ENCODE results near the gene YKT6. TPM values are rescaled to one million over a fixed set of nuclear protein-coding genes. Genes with fewer than 3 reads are reported as not detected.

YKT6 gene
- total and polyA plus RNA-seq, 2 experiments from 2014 or later, result 75.7 to 86.9 TPM

GRCh38 chr7:44213206-44213876, 12.6 kb downstream of the YKT6 start:
- no peak overlapping the region for H2AFZ ChIP-seq
- H3K27ac ChIP-seq, result no peak overlapping the region
- no peaks in the 10 kb centered on the region for H3K9me3 ChIP-seq (ENCODE audit: low read depth)
- no peak overlapping the region for H3K4me3 ChIP-seq
- H3K79me2 ChIP-seq, result no peaks in the 10 kb centered on the region
- no peak overlapping the region for H3K4me2 ChIP-seq
- H3K27me3 ChIP-seq, result no peaks in the 10 kb centered on the region
- H4K20me1 ChIP-seq (ENCODE audit: insufficient read depth, poor library complexity, severe bottlenecking), result no peaks in the 10 kb centered on the region
- 98% methylated on average over 3 of the region's 3 CpGs for WGBS (ENCODE audit: low lambda C conversion rate, missing lambda C conversion rate)
- no peaks in the 10 kb centered on the region for H3K4me1 ChIP-seq (ENCODE audit: insufficient read depth)
- no peaks in the 10 kb centered on the region for H3K36me3 ChIP-seq (replicated peaks; ENCODE audit: insufficient read depth, low read depth)
- no peak for DNase-seq (ENCODE audit: low spot score)
- TF ChIP-seq, protein P1, sequence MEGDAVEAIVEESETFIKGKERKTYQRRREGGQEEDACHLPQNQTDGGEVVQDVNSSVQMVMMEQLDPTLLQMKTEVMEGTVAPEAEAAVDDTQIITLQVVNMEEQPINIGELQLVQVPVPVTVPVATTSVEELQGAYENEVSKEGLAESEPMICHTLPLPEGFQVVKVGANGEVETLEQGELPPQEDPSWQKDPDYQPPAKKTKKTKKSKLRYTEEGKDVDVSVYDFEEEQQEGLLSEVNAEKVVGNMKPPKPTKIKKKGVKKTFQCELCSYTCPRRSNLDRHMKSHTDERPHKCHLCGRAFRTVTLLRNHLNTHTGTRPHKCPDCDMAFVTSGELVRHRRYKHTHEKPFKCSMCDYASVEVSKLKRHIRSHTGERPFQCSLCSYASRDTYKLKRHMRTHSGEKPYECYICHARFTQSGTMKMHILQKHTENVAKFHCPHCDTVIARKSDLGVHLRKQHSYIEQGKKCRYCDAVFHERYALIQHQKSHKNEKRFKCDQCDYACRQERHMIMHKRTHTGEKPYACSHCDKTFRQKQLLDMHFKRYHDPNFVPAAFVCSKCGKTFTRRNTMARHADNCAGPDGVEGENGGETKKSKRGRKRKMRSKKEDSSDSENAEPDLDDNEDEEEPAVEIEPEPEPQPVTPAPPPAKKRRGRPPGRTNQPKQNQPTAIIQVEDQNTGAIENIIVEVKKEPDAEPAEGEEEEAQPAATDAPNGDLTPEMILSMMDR (IDR thresholded peaks at IDR 0.05; ENCODE audit: poor library complexity), result no peak
- TF ChIP-seq EZH2 (IDR thresholded peaks at IDR 0.05; ENCODE audit: borderline replicate concordance), result no peak
- TF ChIP-seq EZH2phosphoT487 (IDR thresholded peaks at IDR 0.05; ENCODE audit: low read depth, severe bottlenecking, unreplicated experiment), result no peak
- no peaks in the 10 kb centered on the region for H3K9me2 ChIP-seq (replicated peaks; ENCODE audit: insufficient read depth)

DNA sequence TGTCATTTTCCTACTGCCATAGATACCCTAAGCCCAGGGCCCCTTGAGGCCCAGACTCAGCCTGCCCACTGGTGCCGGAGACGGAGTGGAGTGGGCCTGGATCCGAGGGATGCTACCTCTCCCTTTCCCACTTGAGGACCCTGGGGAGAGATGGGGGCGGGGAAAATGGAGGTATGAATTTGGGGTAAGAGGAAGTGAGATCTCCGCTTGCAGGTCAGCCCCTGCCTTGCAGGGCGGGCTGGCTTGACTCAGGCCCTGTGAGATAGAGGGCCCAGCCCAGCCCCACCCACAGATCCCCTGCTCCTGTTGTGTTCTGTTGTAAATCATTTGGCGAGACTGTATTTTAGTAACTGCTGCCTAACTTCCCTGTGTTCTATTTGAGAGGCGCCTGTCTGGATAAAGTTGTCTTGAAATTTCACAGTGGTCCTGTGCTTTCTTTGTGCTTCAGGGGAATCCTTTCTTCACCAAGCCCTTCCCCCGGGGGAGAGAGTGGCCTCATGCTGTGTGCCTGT, 13.2 kb downstream of the YKT6 start:
- no peaks in the 10 kb centered on the region for H3K27me3 ChIP-seq
- H3K36me3 ChIP-seq (replicated peaks; ENCODE audit: insufficient read depth, low read depth), result no peaks in the 10 kb centered on the region
- no peak overlapping the region for H3K4me2 ChIP-seq
- H3K4me3 ChIP-seq, result no peak overlapping the region
- no peak overlapping the region for H2AFZ ChIP-seq
- no peak for DNase-seq (ENCODE audit: low spot score)
- no peaks in the 10 kb centered on the region for H3K9me2 ChIP-seq (replicated peaks; ENCODE audit: insufficient read depth)
- no peak for TF ChIP-seq EZH2phosphoT487 (IDR thresholded peaks at IDR 0.05; ENCODE audit: low read depth, severe bottlenecking, unreplicated experiment)
- TF ChIP-seq, protein P1 (IDR thresholded peaks at IDR 0.05; ENCODE audit: poor library complexity), result no peak
- no peak for TF ChIP-seq EZH2 (IDR thresholded peaks at IDR 0.05; ENCODE audit: borderline replicate concordance)
- no peaks in the 10 kb centered on the region for H3K4me1 ChIP-seq (ENCODE audit: insufficient read depth)
- 83% methylated on average over 9 of the region's 9 CpGs for WGBS (ENCODE audit: low lambda C conversion rate, missing lambda C conversion rate)
- no peaks in the 10 kb centered on the region for H4K20me1 ChIP-seq (ENCODE audit: insufficient read depth, poor library complexity, severe bottlenecking)
- no peak overlapping the region for H3K27ac ChIP-seq
- H3K9me3 ChIP-seq (ENCODE audit: low read depth), result no peaks in the 10 kb centered on the region
- no peaks in the 10 kb centered on the region for H3K79me2 ChIP-seq

DNA sequence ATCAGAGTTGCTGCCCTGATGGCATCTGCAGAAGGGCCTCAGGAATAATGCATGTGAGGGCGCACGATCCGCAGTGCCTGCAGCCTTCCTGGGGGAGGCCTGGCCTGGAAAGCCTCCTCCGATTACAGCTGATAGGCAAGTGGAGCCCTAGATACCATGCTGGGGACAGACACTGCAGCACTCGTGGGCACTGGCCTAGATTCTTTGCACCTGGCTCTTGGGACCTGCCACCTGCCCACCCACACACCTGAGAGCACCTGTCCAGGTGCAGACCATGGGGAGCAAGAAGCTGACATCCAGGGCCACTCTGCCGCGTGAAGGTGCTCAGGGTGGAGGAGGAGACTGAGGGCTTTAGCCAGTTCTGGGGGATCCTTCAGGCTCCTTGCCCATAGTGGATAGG, 14.8 kb downstream of the YKT6 start:
- no peak for TF ChIP-seq EZH2 (IDR thresholded peaks at IDR 0.05; ENCODE audit: borderline replicate concordance)
- TF ChIP-seq, protein P1 (IDR thresholded peaks at IDR 0.05; ENCODE audit: poor library complexity), result no peak
- TF ChIP-seq EZH2phosphoT487 (IDR thresholded peaks at IDR 0.05; ENCODE audit: low read depth, severe bottlenecking, unreplicated experiment), result no peak
- 93% methylated on average over 7 of the region's 7 CpGs for WGBS (ENCODE audit: low lambda C conversion rate, missing lambda C conversion rate)
- no peak overlapping the region for H2AFZ ChIP-seq
- H3K36me3 ChIP-seq (replicated peaks; ENCODE audit: insufficient read depth, low read depth), result no peaks in the 10 kb centered on the region
- H3K4me3 ChIP-seq, result no peak overlapping the region
- no peaks in the 10 kb centered on the region for H3K9me3 ChIP-seq (ENCODE audit: low read depth)
- H3K4me2 ChIP-seq, result no peak overlapping the region
- no peaks in the 10 kb centered on the region for H3K79me2 ChIP-seq
- H3K27me3 ChIP-seq, result no peaks in the 10 kb centered on the region
- H4K20me1 ChIP-seq (ENCODE audit: insufficient read depth, poor library complexity, severe bottlenecking), result no peaks in the 10 kb centered on the region
- H3K4me1 ChIP-seq (ENCODE audit: insufficient read depth), result no peaks in the 10 kb centered on the region
- H3K9me2 ChIP-seq (replicated peaks; ENCODE audit: insufficient read depth), result no peaks in the 10 kb centered on the region
- DNase-seq (ENCODE audit: low spot score), result no peak
- no peak overlapping the region for H3K27ac ChIP-seq
